Sigmoid colon (tissue), 7 donors: ENCODE measurements around the gene GPR142. TPM values are rescaled to one million over a fixed set of nuclear protein-coding genes. Genes with fewer than 3 reads are reported as not detected.

Experiments used
- DNase-seq: peaks from one replicate; pipeline ENCODE4 v3.0.0-alpha.2; 2019
- H3K27ac ChIP-seq, 4 donors: fragments of 200-600 bp; sonication (generic); one replicate each; pipeline ENCODE4 v1.5.1; 2016 to 2019; ENCODE audit warnings: mild to moderate bottlenecking in 1 of 4
- H3K27me3 ChIP-seq, 3 donors: fragments of 200-600 bp; sonication (generic); one replicate each; pipeline ENCODE4 v1.5.1; 2019; ENCODE audit warnings: mild to moderate bottlenecking in 1 of 3
- H3K36me3 ChIP-seq, 4 donors: fragments of 200-600 bp; sonication (generic); one replicate each; pipeline ENCODE4 v1.5.1; 2016 to 2019
- H3K4me1 ChIP-seq, 4 donors: fragments of 200-600 bp; sonication (generic); one replicate each; pipeline ENCODE4 v1.5.1; 2017 to 2019
- H3K4me3 ChIP-seq, 4 donors: fragments of 200-600 bp; sonication (generic); one replicate each; pipeline ENCODE4 v1.5.1; 2017 to 2019; ENCODE audit warnings: mild to moderate bottlenecking in 2 of 4, moderate library complexity in 1 of 4
- H3K9me3 ChIP-seq, 4 donors: fragments of 200-600 bp in 3 of 4; sonication (generic) in 3 of 4; one replicate each; pipeline versions ENCODE4 v1.5.1 to v1.6.1; 2013 to 2019
- EP300 ChIP-seq, 4 donors: sonication (generic); formaldehyde crosslinking; IDR thresholded peaks; one replicate each; pipeline ENCODE4 v1.6.1; 2017; ENCODE audit warnings: antibody characterized with exemption in 4 of 4
- POLR2A ChIP-seq, 2 donors: fragments of 450-650 bp; IDR thresholded peaks; one replicate each; pipeline ENCODE4 v1.6.1; 2016; ENCODE audit warnings: antibody characterized with exemption in 2 of 2, mild to moderate bottlenecking in 2 of 2, moderate library complexity in 2 of 2
- POLR2AphosphoS5 ChIP-seq, 4 donors: sonication (generic); formaldehyde crosslinking; IDR thresholded peaks; one replicate each; pipeline ENCODE4 v1.6.1; 2017; ENCODE audit warnings: antibody characterized with exemption in 4 of 4
- WGBS, 2 donors: extraction: QIAGEN DNeasy Blood & Tissue Kit; methylation state at CpG; one replicate each; pipeline ENCODE4 v1.1.7; 2013; 5-methylcytosine and 5-hydroxymethylcytosine counted together
- intact Hi-C: fragments of 100-400 bp; cut with DNase I; formaldehyde crosslinking; loops from one replicate; pipeline ENCODE4 v1.15.1; 2023
- polyA plus RNA-seq, 3 donors: library from polyadenylated mRNA; stranded (reverse); fragments of 200-250 nt; gene quantifications; one replicate each; pipeline ENCODE4 v1.2.3, GENCODE V29; 2013
- total RNA-seq, 4 donors: library from RNA; depleted of rRNA; stranded (reverse); fragments of >200 nt; gene quantifications; one replicate each; pipeline ENCODE4 v1.1.0, GENCODE V29; 2016
- TF ChIP-seq, protein P1 (sequence below), 4 experiments: fragments of 450-650 bp in 3 of 4; fragments of 200-600 bp in 1 of 4; IDR thresholded peaks; one replicate each; pipeline ENCODE4 v1.5.1; 2016 to 2019; ENCODE audit warnings: antibody characterized with exemption in 4 of 4, mild to moderate bottlenecking in 3 of 4, moderate library complexity in 2 of 4
- donor health status: healthy with polysubstance abuse.
- donor health status: Bipolar disorder and iron deficiency.
- donor health status: healthy.

Gene GPR142
- total and polyA plus RNA-seq, 7 donors, result 0.16 to 1.8 TPM; not detected in 5

DNA sequence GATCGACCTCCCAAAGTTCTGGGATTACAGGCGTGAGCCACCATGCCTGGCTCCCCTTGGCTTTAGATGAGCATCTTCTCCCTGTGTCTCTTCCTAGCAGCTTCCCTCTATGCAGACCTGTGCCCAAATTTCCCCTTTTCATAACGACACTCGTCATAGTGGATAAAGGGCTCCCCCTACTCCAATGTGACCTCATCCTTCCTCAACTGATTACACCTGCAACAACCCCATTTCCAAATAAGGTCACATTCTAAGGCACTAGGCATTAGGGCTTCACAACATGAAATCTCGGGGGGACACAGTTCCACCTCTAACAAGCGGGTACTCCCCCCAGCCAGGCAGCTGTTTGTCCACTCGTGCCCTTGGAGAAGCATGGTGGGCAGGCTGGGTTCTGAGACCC is 31.0 kb upstream of the GPR142 start:
- no peak overlapping the region for H3K27ac ChIP-seq
- no peaks in the 10 kb centered on the region for H3K4me1 ChIP-seq
- WGBS, 2 donors, result 74 to 78% methylated on average over 7 of the region's 7 CpGs
- H3K9me3 ChIP-seq, result peaks cover 0 to 2% (median 0%) of the 10 kb centered on the region in 4 donors
- no peak overlapping the region for H3K4me3 ChIP-seq
- no peaks in the 10 kb centered on the region for H3K36me3 ChIP-seq
- no peak for DNase-seq
- H3K27me3 ChIP-seq, result peaks cover 0 to 34% (median 0%) of the 10 kb centered on the region in 3 donors
- intact Hi-C loops, result no loop called here
- TF ChIP-seq POLR2AphosphoS5 (IDR thresholded peaks at IDR 0.05) (no peak), POLR2A (IDR thresholded peaks at IDR 0.05) (no peak)
- TF ChIP-seq, protein P1, sequence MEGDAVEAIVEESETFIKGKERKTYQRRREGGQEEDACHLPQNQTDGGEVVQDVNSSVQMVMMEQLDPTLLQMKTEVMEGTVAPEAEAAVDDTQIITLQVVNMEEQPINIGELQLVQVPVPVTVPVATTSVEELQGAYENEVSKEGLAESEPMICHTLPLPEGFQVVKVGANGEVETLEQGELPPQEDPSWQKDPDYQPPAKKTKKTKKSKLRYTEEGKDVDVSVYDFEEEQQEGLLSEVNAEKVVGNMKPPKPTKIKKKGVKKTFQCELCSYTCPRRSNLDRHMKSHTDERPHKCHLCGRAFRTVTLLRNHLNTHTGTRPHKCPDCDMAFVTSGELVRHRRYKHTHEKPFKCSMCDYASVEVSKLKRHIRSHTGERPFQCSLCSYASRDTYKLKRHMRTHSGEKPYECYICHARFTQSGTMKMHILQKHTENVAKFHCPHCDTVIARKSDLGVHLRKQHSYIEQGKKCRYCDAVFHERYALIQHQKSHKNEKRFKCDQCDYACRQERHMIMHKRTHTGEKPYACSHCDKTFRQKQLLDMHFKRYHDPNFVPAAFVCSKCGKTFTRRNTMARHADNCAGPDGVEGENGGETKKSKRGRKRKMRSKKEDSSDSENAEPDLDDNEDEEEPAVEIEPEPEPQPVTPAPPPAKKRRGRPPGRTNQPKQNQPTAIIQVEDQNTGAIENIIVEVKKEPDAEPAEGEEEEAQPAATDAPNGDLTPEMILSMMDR (IDR thresholded peaks at IDR 0.05), result no peak

DNA sequence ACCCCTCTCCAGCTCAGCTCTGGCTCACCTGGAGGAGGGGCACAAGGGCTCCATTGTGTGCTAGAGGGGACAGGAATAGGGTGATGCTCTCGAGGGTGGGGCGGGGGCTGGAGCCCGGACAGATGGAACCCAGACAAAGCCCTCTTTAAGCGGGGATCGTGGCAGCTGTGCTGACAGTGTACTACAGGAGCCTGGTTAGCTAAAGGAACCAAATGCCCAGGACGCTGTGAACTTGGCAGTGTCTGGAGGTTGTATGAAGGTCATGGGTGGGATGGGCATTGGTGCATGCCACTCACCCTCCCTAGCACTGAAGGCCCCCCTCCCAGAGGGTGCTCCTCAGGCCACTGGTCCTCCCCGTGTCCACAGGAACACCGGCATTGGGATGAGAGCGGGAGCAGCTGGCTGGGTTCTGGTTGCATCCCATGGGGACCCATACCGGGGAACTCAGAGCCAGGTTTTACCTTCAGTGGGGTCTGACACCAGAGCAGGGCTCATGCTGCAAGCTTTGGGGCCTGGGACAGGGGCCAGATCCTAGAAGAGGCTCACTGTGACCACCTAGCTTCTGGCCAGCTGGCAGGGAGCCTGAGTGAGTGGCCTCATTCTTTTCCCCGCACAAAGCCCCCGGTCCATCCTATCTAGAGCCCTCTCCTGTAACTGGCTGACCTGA is 29.3 kb upstream of the GPR142 start:
- DNase-seq, result no peak
- 54 to 74% methylated on average over 12 of the region's 12 CpGs for WGBS, 2 donors
- peaks cover 0 to 32% (median 0%) of the 10 kb centered on the region in 3 donors for H3K27me3 ChIP-seq

DNA sequence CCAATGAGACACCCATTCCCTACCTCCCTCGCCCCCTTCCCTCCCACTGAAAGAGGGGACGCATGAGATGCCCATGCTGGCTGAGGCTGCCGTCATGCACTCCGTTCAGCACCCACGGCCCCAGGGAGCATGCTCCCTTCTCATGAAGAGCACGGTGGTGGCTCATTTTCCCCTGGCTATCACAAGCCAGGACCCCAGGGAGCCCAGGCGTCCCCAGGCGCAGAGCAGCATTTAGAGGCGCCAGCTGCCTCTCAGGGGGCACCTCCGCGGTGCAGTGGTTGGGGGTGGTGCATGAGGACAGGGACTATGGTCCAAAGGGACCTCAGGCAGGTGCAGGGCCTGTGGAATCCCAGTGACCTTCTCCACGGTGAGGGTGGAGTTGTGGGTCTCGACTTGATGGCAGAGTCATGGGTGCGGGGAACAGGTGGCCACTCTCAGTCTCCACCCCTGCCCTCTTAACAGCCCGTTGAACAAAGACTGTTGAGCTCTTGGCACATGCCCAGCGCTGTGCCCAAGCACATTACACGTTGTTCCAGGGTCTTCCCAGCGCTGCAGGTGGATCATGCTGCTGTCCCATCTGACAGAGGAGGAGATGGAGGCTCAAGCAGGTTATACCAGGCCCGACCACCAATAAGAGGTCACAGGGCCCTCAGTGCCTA is 27.6 kb upstream of the GPR142 start:
- no peak for DNase-seq
- no peaks in the 10 kb centered on the region for H3K9me3 ChIP-seq
- no peak overlapping the region for H3K4me3 ChIP-seq
- no peaks in the 10 kb centered on the region for H3K36me3 ChIP-seq
- no peak overlapping the region for H3K27ac ChIP-seq
- 67 to 90% methylated on average over 19 of the region's 19 CpGs for WGBS, 2 donors
- H3K4me1 ChIP-seq, result no peaks in the 10 kb centered on the region
- peaks cover 0 to 39% (median 0%) of the 10 kb centered on the region in 3 donors for H3K27me3 ChIP-seq
- no peak for TF ChIP-seq EP300 (IDR thresholded peaks at IDR 0.05)
- TF ChIP-seq, protein P1 (IDR thresholded peaks at IDR 0.05), result no peak
- no peak for TF ChIP-seq POLR2A (IDR thresholded peaks at IDR 0.05)
- no peak for TF ChIP-seq POLR2AphosphoS5 (IDR thresholded peaks at IDR 0.05)
- intact Hi-C loops, result no loop called here

More for the DNA sequence above, 29.3 kb upstream of the GPR142 start:
- TF ChIP-seq EP300 (IDR thresholded peaks at IDR 0.05) (no peak), POLR2AphosphoS5 (IDR thresholded peaks at IDR 0.05) (no peak), POLR2A (IDR thresholded peaks at IDR 0.05) (no peak)
- TF ChIP-seq, protein P1 (IDR thresholded peaks at IDR 0.05), result no peak
- intact Hi-C loops, result no loop called here
- no peaks in the 10 kb centered on the region for H3K36me3 ChIP-seq
- no peak overlapping the region for H3K4me3 ChIP-seq
- H3K4me1 ChIP-seq, result no peaks in the 10 kb centered on the region
- H3K9me3 ChIP-seq, result peaks cover 0 to 2% (median 0%) of the 10 kb centered on the region in 4 donors
- H3K27ac ChIP-seq, result no peak overlapping the region

DNA sequence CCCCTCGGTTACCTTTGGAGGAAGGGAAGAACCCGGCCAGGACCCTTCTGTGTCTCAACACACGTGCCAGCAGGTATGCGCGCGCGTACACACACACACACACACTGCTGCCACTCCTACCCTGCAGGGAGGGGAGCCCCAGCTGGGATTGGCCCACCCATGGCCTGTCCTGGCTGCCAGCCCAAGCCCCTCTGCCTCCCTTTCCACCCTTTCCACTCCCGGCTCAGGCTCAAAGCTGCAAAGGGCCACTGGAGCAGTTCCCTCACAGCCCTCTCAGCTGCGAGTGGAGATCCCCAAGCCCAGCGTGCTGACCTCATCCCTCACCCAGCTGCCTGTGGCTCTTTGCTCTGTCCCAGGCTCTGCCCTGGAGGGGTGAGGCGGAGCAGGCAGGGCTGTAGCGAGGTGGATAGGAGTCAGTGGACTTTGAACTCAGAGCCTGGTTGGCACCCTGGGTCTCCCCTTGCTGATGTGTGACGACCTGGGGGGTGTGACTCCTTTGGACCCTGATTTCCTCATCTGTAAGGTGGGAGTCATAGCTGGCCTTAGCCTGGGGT is 26.8 kb upstream of the GPR142 start:
- 19 to 61% methylated on average over 13 of the region's 13 CpGs for WGBS, 2 donors
- H3K27ac ChIP-seq, result no peak overlapping the region
- H3K27me3 ChIP-seq, result peaks cover 0 to 46% (median 0%) of the 10 kb centered on the region in 3 donors
- TF ChIP-seq POLR2AphosphoS5 (IDR thresholded peaks at IDR 0.05) (no peak), POLR2A (IDR thresholded peaks at IDR 0.05) (no peak), EP300 (IDR thresholded peaks at IDR 0.05) (no peak)
- TF ChIP-seq, protein P1 (IDR thresholded peaks at IDR 0.05), result no peak
- H3K4me3 ChIP-seq, result no peak overlapping the region
- no peak for DNase-seq
- no peaks in the 10 kb centered on the region for H3K36me3 ChIP-seq
- intact Hi-C loops, result no loop called here
- H3K4me1 ChIP-seq, result no peaks in the 10 kb centered on the region
- H3K9me3 ChIP-seq, result no peaks in the 10 kb centered on the region
